VCaP (cell line): ENCODE data around the gene NEK8.

ENCODE experiments used
- H3K27ac ChIP-seq: fragments of 450-650 bp; 2 replicates; pipeline ENCODE4 v1.5.1; 2017
- CTCF ChIP-seq: fragments of 450-650 bp; conservative IDR thresholded peaks from 2 replicates; pipeline ENCODE4 v1.5.1; 2017; ENCODE audit warnings: mild to moderate bottlenecking, moderate library complexity

The NEK8 gene

GRCh38 chr17:28704219-28704858, 24.2 kb upstream of the NEK8 start:
- no peak overlapping the region; the same call in 1 of the 2 replicates for H3K27ac ChIP-seq
- TF ChIP-seq CTCF: no peak

GRCh38 chr17:28705074-28705659, 23.4 kb upstream of the NEK8 start:
- TF ChIP-seq CTCF: no peak
- H3K27ac ChIP-seq: no peak overlapping the region

DNA sequence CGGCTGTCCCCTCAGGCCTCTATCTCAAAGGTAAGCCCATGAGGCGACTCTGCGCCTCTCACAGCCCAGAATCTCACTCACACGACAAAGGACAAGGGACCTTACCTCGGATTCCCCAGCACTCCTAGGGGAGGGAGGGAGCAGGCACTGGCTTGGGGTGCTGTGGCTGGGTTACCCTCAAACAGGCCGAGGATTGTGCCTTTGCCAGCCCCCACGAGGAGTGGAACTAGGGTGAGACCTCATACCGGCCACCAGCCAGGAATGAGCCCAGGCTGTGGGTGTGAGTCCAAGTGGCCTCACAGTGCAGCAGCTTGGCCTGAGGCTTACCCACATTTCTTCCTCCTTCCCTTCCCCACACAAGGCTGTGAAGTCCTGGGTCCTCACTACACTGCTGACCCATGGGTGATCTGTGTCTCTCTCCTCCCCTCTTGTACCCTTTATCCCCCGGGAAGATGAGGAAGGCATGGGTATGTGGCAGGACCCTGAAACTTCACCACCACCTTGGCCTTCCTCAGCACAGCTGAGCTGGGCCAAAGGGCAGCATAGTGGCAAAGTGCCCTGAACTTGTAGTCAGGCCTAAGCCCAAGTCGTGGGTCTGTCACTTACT, 22.8 kb upstream of the NEK8 start:
- TF ChIP-seq CTCF: no peak
- H3K27ac ChIP-seq: no peak overlapping the region

DNA sequence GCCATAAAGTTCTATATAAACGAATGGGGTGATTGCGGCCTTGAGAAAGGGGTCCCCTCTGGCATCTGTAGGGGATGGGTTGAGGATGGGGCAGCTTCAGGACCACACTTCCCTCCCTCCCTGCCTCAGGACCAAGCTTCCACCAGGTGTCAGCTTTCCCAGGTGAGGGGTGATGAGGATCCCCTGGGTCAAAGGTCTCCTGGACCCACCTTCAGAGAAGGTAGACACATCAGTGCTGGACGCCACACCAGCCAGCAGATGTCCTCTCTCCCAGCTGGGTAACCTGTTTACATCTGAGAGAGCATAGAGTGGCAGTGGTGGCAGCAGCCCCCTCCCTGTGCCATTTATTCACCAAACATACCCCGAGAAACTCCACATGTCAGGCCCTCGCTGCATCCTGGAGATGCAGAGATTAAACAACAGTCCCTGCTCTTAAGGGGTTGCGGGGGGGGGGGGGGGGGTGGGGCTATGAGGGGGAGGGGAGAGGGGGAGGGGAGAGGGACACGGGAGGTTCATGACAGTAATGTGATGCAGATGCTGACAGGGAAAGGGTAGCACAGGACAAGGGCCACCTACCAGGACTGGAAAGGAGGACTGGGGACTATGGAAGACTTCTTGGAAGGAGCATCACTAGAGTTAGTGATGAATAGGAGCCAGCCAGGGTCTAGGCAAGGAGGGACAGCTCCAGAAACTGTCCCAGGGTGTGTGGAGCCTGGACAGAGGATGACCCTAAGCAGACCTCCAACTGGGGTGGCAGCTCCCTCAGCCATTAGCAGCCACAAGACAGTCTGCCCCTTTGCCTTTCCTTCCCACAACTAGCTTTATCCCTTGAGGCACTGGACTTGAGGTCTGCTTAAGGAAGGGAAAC, 21.9 kb upstream of the NEK8 start:
- H3K27ac ChIP-seq: no peak overlapping the region
- no peak for TF ChIP-seq CTCF

DNA sequence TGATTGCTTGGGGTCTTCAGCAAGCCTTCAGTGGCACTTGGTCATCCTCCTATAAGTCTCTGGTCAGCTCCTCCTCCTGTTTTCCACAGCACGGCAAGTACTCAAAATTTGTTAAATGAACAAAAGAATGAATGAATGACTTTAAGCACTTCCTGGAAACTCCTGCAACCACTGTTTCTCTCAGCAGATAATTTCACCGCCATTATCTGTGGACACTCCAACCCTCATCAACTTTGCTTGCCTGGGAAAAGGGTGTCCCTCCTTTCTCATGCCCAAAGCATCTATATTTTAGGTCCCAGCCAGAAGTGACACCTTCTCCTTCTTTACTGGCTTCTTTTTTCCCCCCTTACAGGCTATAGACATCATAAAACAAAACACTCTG, 21.3 kb upstream of the NEK8 start:
- H3K27ac ChIP-seq: no peak overlapping the region
- TF ChIP-seq CTCF: no peak

DNA sequence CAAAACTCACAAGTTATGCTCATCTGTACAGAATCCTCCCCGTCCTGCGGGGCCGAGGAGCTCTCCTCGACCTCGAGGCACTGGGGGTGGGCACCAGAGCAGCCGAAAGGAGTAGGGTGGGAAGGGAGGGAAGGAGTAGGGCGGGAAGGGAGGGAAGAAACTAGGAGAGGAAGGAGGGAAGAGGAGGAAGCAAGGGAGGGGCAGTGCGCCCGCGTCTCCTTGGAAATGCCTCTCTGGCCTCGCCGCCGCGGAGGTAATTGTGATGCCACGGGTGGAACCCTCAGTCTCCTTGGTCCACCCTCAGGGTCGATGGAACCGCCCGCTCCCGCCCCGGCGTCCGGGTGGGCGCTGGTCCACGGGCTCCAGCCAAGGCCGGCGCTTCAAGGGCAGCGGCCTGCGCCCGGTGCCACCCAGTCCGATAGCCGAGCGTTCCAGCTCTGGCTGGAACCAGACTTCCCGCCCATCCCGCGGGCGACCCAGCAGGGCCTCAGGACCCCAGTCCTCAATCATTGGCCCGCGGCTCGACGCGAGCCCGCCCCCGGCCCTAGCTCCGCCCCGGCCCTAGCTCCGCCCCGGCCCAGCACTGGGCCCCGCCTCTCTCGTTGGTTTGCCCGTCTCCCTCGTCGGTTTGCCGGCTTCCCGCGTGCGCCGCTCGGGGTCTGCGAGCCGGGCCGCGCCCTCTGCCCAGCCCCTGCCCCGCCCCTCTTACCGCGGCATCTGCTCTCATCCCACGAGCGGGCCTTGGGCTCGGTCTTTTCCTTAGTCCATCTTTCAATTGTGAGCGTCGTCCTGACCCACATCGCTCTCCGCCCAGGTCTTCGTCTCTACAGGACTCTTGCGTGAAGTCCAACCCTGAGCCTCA, 17.5 kb upstream of the NEK8 start:
- TF ChIP-seq CTCF: no peak
- H3K27ac ChIP-seq: peak overlapping the region; percentile 92

- peak within 1 kb of the TSS; percentile 92 for H3K27ac ChIP-seq
- TF ChIP-seq CTCF: no peak
These were observed 16.9 kb upstream of the NEK8 start, which contains the start of gene PROCA1 for GRCh38 chr17:28711723-28712031. PROCA1 (minus strand) TSS chr17:28711888; CDS start chr17:28711660, 228 bp downstream.
